ENCODE results near the gene TTLL11.

TTLL11 gene

DNA sequence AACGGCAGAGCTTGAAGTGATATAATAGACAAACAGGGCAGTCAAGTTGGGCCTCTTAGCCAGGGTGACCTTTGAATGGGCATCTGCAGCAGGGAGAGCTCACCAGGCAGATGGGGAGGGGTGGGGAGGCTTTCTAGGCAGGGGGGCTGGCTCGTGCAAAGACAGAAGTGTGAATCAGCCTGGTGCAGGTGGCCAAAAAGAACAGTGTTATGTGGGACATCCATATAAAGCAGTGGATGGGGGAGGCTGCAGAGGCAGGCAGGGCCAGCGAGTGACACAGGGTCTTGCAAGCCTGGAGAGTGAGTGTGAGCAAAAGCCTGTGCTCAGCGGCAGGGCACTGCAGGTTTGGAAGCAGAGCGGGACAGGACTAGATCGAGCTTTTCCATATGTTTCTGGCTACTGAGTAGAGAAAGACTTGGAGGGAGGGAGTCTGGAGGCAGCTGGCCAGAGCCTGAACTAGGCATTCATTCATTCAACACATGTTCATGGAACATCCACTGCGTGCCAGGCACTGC is 14.2 kb upstream of the TTLL11 start:
- TF ChIP-seq, protein P1, sequence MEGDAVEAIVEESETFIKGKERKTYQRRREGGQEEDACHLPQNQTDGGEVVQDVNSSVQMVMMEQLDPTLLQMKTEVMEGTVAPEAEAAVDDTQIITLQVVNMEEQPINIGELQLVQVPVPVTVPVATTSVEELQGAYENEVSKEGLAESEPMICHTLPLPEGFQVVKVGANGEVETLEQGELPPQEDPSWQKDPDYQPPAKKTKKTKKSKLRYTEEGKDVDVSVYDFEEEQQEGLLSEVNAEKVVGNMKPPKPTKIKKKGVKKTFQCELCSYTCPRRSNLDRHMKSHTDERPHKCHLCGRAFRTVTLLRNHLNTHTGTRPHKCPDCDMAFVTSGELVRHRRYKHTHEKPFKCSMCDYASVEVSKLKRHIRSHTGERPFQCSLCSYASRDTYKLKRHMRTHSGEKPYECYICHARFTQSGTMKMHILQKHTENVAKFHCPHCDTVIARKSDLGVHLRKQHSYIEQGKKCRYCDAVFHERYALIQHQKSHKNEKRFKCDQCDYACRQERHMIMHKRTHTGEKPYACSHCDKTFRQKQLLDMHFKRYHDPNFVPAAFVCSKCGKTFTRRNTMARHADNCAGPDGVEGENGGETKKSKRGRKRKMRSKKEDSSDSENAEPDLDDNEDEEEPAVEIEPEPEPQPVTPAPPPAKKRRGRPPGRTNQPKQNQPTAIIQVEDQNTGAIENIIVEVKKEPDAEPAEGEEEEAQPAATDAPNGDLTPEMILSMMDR (IDR thresholded peaks at IDR 0.05; ENCODE audit: control insufficient read depth, extremely low read depth, insufficient read depth), result no peak
- H3K4me3 ChIP-seq (ENCODE audit: low read depth, low read length), result no peak overlapping the region
- no peak for DNase-seq (ENCODE audit: low read depth)

DNA sequence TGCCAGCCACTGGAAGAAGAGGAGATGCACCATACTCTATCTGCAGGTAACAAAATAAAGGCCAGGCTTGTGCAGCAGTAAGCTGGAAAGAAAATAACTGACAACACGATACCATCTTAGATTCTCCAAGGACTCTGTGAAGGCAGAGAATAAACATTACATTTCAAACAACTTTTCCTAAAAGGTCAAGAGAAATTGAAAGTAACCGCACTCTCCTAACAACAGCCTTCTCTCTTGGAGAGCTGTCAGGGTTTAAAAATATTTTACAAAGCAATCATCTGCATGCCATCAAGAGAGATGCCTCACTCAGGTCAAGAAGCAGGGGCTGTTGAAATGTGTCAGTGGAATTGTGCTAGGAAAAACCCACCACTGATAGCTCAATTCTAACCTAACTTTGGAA is 13.5 kb upstream of the TTLL11 start:
- TF ChIP-seq, protein P1 (IDR thresholded peaks at IDR 0.05; ENCODE audit: control insufficient read depth, extremely low read depth, insufficient read depth), result no peak
- no peak overlapping the region for H3K4me3 ChIP-seq (ENCODE audit: low read depth, low read length)
- no peak for DNase-seq (ENCODE audit: low read depth)

DNA sequence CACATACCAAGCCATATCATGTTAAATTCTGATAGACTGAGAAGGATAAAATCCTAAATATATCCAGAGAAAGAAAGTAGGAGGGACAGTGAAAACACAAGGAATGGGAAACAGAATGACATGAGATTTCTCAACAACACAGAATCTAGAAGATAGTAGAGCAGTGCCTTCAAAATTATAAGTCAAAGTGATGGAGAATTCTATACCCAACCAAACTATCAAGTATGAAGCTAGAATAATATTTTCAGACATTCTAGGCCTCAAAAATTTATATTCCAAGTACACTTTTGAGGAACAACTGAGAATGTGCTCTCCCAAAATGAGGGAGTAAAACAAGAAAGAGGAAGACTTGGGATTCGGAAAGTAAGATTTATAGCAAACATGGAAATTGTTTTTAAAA is 10.9 kb upstream of the TTLL11 start:
- H3K4me3 ChIP-seq (ENCODE audit: low read depth, low read length), result no peak overlapping the region
- no peak for DNase-seq (ENCODE audit: low read depth)
- TF ChIP-seq, protein P1 (IDR thresholded peaks at IDR 0.05; ENCODE audit: control insufficient read depth, extremely low read depth, insufficient read depth), result no peak

DNA sequence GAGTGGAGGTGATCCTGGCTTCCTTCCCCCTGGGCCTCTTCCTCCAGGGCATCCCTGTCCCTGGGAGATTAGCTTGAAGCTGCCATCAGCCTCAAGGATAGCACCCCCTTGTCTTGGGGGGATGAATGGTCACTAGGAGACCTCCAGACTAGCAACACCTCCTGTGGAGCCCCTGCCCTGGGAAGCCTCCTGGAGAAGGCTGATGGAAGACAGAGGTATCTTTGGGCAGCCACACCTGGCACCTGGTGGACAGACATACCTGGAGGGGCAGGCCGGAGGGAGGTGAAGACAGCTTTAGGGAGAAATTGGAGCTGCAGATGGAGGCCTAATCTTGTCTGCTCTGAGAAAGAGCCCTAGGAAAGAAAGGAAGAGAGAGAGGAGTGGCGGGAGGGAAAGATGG is 9.0 kb upstream of the TTLL11 start:
- no peak for DNase-seq (ENCODE audit: low read depth)
- TF ChIP-seq, protein P1 (IDR thresholded peaks at IDR 0.05; ENCODE audit: control insufficient read depth, extremely low read depth, insufficient read depth), result no peak

DNA sequence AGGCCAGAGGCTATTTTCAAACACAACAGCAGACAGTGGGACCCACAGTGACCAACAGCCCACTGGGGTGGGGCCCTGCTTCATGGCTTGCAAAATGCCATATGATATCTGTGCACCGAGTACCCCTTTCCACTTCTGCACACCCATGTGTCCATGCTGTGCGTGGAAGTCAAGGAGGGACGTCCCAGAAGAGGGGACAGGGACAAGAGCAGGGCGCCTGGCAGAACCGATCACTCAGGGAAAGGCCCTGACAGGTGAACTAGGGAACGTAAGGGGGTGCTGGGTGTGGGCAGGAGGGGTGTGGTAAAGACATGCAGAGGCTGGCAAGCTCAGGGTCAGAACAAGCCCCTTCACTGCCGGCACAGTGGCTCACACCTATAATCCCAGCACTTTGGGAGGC is 7.6 kb upstream of the TTLL11 start:
- H3K4me3 ChIP-seq (ENCODE audit: low read depth, low read length), result no peak overlapping the region
- DNase-seq (ENCODE audit: low read depth), result no peak

More for the DNA sequence above, 9.0 kb upstream of the TTLL11 start:
- H3K4me3 ChIP-seq (ENCODE audit: low read depth, low read length), result no peak overlapping the region

DNA sequence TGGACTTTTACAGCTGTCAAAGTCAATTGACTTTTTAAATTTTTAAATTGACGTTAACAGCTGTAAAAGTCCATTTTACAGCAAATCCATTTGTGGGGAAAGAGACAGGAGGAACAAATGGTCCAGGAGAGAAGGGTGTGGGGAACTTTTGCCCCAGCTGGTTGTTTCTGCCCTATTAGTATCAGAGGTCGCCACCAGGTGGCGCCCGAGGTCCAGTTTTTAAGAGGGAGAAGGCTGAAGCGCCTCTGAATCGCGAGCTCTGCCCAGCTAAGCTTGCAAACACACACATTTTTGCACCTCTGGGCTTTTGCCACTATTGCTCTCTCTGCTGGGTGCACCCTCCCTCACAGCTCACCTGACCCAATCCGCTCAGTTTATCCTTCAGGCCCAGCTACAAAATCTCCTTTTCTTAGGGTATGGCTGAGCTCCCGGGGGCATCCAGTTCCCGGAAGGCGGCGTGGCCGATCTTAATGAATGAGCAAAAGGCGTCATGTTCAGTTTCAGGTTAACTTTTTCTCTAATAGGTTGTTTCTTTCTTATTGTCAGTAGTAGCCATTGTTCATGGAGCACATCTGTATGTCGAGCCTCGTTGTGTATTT is 6.3 kb upstream of the TTLL11 start:
- DNase-seq (ENCODE audit: low read depth), result peak; percentile 21
- TF ChIP-seq, protein P1 (IDR thresholded peaks at IDR 0.05; ENCODE audit: control insufficient read depth, extremely low read depth, insufficient read depth), result peak; percentile 75
- H3K4me3 ChIP-seq (ENCODE audit: low read depth, low read length), result no peak overlapping the region

More for the DNA sequence above, 7.6 kb upstream of the TTLL11 start:
- TF ChIP-seq, protein P1 (IDR thresholded peaks at IDR 0.05; ENCODE audit: control insufficient read depth, extremely low read depth, insufficient read depth), result no peak

Data from LNCaP clone FGC (cell line).